K562 treated with DMSO at 1 percent for 24 hours (cell line): ENCODE data around the gene UBE2D2. TPM values are rescaled to one million over a fixed set of nuclear protein-coding genes. Genes with fewer than 3 reads are reported as not detected.

ENCODE experiments used
- total RNA-seq: library from RNA; unstranded; fragments of 300-600 nt; gene quantifications from 2 replicates; pipeline ENCODE4 v1.2.3, GENCODE V29; 2022; ENCODE audit warnings: low read depth; ENCODE audit not compliant: insufficient read depth

The UBE2D2 gene
- 97.0 and 102 TPM in 2 replicates for total RNA-seq

DNA sequence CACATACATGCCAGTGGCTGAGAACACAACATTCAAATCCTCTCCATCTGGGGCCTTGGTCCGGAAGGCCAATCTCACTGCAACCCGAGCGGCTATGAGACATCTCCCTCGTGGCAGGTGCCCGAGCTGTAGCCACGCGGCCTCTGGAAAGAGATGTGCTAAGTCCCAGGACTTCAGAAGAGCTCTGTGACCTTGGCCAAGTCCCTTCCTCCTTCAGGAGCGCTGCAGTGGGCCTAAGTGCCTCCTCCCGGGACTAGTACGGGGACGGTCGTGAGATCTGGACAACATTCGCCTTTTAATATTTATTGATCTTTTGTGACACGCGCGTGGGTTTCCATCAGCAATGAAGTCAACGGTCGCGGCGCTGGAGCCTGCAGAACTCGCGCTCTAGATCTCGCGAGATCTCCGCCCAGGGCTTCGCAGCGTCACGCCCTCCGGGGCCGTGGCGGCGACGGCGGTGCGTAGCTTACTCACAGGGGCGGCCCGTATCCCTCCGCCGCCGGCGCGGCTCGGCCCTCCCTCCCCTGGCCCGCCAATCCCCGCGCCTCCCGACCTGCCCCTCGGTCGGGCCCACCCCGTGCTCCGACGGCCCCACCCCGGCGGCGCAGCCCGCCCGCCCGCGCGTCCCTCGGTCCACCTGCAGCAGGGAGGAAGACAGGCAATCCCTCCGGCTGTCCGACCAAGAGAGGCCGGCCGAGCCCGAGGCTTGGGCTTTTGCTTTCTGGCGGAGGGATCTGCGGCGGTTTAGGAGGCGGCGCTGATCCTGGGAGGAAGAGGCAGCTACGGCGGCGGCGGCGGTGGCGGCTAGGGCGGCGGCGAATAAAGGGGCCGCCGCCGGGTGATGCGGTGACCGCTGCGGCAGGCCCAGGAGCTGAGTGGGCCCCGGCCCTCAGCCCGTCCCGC lies at the start of gene UBE2D2:
Gene UBE2D2 (plus strand): TSS at position 588 of the 903 bp plus-strand sequence. CDS start 453 bp downstream, outside the sequence.

DNA sequence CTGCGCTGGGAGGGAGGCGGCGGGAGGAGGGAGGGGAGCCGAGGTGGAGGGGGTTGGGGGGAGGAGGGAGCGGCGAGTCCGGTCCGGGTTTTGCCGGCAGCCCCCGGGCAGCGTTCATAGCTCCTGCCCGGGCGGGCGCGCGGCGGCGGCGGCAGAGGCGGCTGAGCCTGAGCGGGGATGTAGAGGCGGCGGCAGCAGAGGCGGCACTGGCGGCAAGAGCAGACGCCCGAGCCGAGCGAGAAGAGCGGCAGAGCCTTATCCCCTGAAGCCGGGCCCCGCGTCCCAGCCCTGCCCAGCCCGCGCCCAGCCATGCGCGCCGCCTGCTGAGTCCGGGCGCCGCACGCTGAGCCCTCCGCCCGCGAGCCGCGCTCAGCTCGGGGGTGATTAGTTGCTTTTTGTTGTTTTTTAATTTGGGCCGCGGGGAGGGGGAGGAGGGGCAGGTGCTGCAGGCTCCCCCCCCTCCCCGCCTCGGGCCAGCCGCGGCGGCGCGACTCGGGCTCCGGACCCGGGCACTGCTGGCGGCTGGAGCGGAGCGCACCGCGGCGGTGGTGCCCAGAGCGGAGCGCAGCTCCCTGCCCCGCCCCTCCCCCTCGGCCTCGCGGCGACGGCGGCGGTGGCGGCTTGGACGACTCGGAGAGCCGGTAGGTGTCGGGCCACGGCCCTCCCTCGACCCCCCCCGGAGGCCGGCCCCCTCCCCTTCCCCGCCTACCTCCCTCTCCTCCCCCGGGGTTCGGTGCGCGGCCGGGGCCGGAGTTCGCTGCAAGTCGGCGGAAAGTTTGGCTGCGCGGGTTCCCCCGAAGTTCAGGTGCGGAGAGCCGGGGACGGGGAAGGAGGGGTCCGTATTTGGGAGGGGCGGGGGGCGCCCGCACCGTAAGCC lies 87.3 kb downstream of the UBE2D2 start, which contains the start of gene CXXC5:
Gene CXXC5 (plus strand): TSS at position 145 of the 877 bp plus-strand sequence. CDS start 32,175 bp downstream, outside the sequence.

Other genes starting within 250 kb of the UBE2D2 start
- gene PAIP2, start 219.5 kb upstream of the UBE2D2 start, total RNA-seq: 92.0 and 105 TPM in 2 replicates
- 0.29 and 0.45 TPM in 2 replicates for gene SLC23A1, start 178.0 kb upstream of the UBE2D2 start, total RNA-seq
- gene MZB1, start 171.4 kb upstream of the UBE2D2 start, total RNA-seq: 0.35 TPM in 1 of 2 replicates, not detected in the other
- gene PROB1, start 166.2 kb upstream of the UBE2D2 start, total RNA-seq: 3.4 and 3.5 TPM in 2 replicates
- 5.0 and 7.1 TPM in 2 replicates for gene SPATA24, start 157.2 kb upstream of the UBE2D2 start, total RNA-seq
- 3.1 and 4.6 TPM in 2 replicates for gene DNAJC18, start 121.8 kb upstream of the UBE2D2 start, total RNA-seq
- gene ECSCR, start 98.6 kb upstream of the UBE2D2 start, total RNA-seq: not detected in 2 replicates
- not detected in 2 replicates for gene SMIM33, start 90.3 kb upstream of the UBE2D2 start, total RNA-seq
- 118 and 123 TPM in 2 replicates for gene STING1, start 78.6 kb upstream of the UBE2D2 start, total RNA-seq
- gene CXXC5, start 87.0 kb downstream of the UBE2D2 start, total RNA-seq: 146 and 152 TPM in 2 replicates
- gene PSD2, start 234.5 kb downstream of the UBE2D2 start, total RNA-seq: 0.07 and 0.13 TPM in 2 replicates